ENCODE measurements around the gene LRRC14B. TPM values are rescaled to one million over a fixed set of nuclear protein-coding genes. Genes with fewer than 3 reads are reported as not detected.

Gene LRRC14B
- polyA plus RNA-seq, 1 of the 3 experiments (the other 2 are of a cell fraction) = not detected

DNA sequence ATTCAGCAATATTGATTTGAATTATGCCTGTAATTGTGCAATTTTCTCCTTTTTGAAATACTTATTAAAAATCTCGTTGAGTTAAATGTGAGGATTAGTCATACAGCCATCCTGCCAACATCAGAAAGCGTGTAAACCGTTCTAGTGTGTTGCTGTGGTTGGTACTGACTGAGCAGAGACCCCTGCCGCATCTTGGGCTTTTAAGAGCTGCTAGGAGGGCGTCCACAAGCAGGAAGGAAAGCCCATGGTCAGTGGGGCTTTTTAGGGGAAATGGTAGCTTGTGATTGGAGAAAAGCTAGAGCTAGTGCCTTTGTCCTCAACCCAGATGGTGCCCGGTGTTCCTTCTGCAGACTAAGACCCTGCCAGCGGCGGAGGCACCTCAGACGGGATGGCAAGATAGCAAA lies 28.2 kb downstream of the LRRC14B start:
- CTCF ChIA-PET = interaction anchor here (1.0 to 2.6 kb wide), 3 partner anchors 24 to 31 kb away, joined by 3 to 11 read pairs (median 3); no protein-coding TSS in a partner anchor
- Histone ChIP-seq H2AFZ (ENCODE audit: low read depth) (no peak overlapping the region), H3F3A (replicated peaks; ENCODE audit: insufficient read depth) (peaks cover 5% of the 10 kb centered on the region), H3K4me3 (ENCODE audit: low read depth in 2 of 2, low read length in 1 of 2) (peak overlapping the region; percentile 60 to 91), H3K36me3 (replicated peaks in 1 of 2; ENCODE audit: control insufficient read depth in 1 of 2, insufficient read depth in 2 of 2, low read length in 1 of 2) (peaks cover 5 to 7% of the 10 kb centered on the region in 2 experiments), H3K9ac (peak overlapping the region; percentile 88; the same call in 1 of the 2 replicates), H3K79me2 (ENCODE audit: insufficient read depth) (peaks cover 84% of the 10 kb centered on the region), H3K27ac (ENCODE audit: low read depth in 2 of 2, low read length in 1 of 2) (peak overlapping the region in 1 of 2 experiments; percentile 32; a peak in 1 of 4 replicates), H3K9me3 (no peaks in the 10 kb centered on the region), H3K4me2 (peak overlapping the region; percentile 84), H3K27me3 (ENCODE audit: insufficient read depth) (no peaks in the 10 kb centered on the region), H3K4me1 (ENCODE audit: control insufficient read depth in 1 of 2, insufficient read depth in 2 of 2, low read depth in 1 of 2, low read length in 1 of 2) (peaks cover 6 to 20% of the 10 kb centered on the region in 2 experiments), H3K9me2 (no peaks in the 10 kb centered on the region), H4K20me1 (ENCODE audit: insufficient read depth) (peaks cover 57% of the 10 kb centered on the region)
- 47% methylated on average over 9 of the region's 9 CpGs for WGBS (ENCODE audit: low lambda C conversion rate)
- DNase-seq = no peak
- TF ChIP-seq, protein P1, sequence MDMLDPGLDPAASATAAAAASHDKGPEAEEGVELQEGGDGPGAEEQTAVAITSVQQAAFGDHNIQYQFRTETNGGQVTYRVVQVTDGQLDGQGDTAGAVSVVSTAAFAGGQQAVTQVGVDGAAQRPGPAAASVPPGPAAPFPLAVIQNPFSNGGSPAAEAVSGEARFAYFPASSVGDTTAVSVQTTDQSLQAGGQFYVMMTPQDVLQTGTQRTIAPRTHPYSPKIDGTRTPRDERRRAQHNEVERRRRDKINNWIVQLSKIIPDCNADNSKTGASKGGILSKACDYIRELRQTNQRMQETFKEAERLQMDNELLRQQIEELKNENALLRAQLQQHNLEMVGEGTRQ (IDR thresholded peaks at IDR 0.05; ENCODE audit: borderline replicate concordance, low read depth, low read length) = no peak
- TF ChIP-seq NRF1 (IDR thresholded peaks at IDR 0.05; ENCODE audit: low read depth, low read length) = no peak
- TF ChIP-seq, protein P2, sequence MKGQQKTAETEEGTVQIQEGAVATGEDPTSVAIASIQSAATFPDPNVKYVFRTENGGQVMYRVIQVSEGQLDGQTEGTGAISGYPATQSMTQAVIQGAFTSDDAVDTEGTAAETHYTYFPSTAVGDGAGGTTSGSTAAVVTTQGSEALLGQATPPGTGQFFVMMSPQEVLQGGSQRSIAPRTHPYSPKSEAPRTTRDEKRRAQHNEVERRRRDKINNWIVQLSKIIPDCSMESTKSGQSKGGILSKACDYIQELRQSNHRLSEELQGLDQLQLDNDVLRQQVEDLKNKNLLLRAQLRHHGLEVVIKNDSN (IDR thresholded peaks at IDR 0.05; ENCODE audit: borderline replicate concordance, low read depth) = no peak
- TF ChIP-seq FOXM1 (IDR thresholded peaks at IDR 0.05; ENCODE audit: low read depth) = no peak
- TF ChIP-seq SIN3A (IDR thresholded peaks at IDR 0.05; ENCODE audit: borderline replicate concordance, low read depth, low read length) = no peak
- TF ChIP-seq EZH2phosphoT487 (IDR thresholded peaks at IDR 0.05; ENCODE audit: borderline replicate concordance, low read depth) = no peak
- no peak for TF ChIP-seq MXI1 (IDR thresholded peaks at IDR 0.05; ENCODE audit: low read depth, low read length)
- no peak for TF ChIP-seq TAF1 (IDR thresholded peaks at IDR 0.05; ENCODE audit: borderline replicate concordance, low read depth, low read length)
- no peak for TF ChIP-seq MEF2A (IDR thresholded peaks at IDR 0.05; ENCODE audit: borderline replicate concordance, low read depth)
- TF ChIP-seq, protein P3, sequence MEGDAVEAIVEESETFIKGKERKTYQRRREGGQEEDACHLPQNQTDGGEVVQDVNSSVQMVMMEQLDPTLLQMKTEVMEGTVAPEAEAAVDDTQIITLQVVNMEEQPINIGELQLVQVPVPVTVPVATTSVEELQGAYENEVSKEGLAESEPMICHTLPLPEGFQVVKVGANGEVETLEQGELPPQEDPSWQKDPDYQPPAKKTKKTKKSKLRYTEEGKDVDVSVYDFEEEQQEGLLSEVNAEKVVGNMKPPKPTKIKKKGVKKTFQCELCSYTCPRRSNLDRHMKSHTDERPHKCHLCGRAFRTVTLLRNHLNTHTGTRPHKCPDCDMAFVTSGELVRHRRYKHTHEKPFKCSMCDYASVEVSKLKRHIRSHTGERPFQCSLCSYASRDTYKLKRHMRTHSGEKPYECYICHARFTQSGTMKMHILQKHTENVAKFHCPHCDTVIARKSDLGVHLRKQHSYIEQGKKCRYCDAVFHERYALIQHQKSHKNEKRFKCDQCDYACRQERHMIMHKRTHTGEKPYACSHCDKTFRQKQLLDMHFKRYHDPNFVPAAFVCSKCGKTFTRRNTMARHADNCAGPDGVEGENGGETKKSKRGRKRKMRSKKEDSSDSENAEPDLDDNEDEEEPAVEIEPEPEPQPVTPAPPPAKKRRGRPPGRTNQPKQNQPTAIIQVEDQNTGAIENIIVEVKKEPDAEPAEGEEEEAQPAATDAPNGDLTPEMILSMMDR (IDR thresholded peaks at IDR 0.05) = no peak
- TF ChIP-seq EP300 (IDR thresholded peaks at IDR 0.05; ENCODE audit: borderline replicate concordance in 1 of 2, low read depth in 1 of 2, low read length in 1 of 2) = no peak
- no peak for TF ChIP-seq SMC3 (IDR thresholded peaks at IDR 0.05; ENCODE audit: low read depth, low read length)
- TF ChIP-seq CHD2 (IDR thresholded peaks at IDR 0.05; ENCODE audit: low read length, partially characterized antibody) = no peak
- no peak for TF ChIP-seq FOXJ3 (CRISPR knock-in tag; IDR thresholded peaks at IDR 0.05)
- TF ChIP-seq, protein P4, sequence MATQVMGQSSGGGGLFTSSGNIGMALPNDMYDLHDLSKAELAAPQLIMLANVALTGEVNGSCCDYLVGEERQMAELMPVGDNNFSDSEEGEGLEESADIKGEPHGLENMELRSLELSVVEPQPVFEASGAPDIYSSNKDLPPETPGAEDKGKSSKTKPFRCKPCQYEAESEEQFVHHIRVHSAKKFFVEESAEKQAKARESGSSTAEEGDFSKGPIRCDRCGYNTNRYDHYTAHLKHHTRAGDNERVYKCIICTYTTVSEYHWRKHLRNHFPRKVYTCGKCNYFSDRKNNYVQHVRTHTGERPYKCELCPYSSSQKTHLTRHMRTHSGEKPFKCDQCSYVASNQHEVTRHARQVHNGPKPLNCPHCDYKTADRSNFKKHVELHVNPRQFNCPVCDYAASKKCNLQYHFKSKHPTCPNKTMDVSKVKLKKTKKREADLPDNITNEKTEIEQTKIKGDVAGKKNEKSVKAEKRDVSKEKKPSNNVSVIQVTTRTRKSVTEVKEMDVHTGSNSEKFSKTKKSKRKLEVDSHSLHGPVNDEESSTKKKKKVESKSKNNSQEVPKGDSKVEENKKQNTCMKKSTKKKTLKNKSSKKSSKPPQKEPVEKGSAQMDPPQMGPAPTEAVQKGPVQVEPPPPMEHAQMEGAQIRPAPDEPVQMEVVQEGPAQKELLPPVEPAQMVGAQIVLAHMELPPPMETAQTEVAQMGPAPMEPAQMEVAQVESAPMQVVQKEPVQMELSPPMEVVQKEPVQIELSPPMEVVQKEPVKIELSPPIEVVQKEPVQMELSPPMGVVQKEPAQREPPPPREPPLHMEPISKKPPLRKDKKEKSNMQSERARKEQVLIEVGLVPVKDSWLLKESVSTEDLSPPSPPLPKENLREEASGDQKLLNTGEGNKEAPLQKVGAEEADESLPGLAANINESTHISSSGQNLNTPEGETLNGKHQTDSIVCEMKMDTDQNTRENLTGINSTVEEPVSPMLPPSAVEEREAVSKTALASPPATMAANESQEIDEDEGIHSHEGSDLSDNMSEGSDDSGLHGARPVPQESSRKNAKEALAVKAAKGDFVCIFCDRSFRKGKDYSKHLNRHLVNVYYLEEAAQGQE (IDR thresholded peaks at IDR 0.05; ENCODE audit: low read depth, low read length) = no peak
- TF ChIP-seq, protein P5, sequence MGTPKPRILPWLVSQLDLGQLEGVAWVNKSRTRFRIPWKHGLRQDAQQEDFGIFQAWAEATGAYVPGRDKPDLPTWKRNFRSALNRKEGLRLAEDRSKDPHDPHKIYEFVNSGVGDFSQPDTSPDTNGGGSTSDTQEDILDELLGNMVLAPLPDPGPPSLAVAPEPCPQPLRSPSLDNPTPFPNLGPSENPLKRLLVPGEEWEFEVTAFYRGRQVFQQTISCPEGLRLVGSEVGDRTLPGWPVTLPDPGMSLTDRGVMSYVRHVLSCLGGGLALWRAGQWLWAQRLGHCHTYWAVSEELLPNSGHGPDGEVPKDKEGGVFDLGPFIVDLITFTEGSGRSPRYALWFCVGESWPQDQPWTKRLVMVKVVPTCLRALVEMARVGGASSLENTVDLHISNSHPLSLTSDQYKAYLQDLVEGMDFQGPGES (IDR thresholded peaks at IDR 0.05; ENCODE audit: low read depth, low read length) = no peak
- no peak for TF ChIP-seq NFIC (IDR thresholded peaks at IDR 0.05; ENCODE audit: borderline replicate concordance)
- TF ChIP-seq RXRA (IDR thresholded peaks at IDR 0.05; ENCODE audit: borderline replicate concordance, low read depth) = no peak
- POLR2A ChIA-PET = no interaction called here
